NCI-H1092 treated with DMSO at 0.1 percent for 48 hours (cell line): ENCODE measurements around the gene KCNJ15.
"Not testable (repeated sequence)": the region's sequence is repeated elsewhere in the genome, so short reads cannot be mapped to it uniquely, and the experiment has no call there.

Experiments used
- DNase-seq: peaks from one replicate; lab custom pipeline; 2025; lab: John Stamatoyannopoulos, UW

KCNJ15 gene

DNA sequence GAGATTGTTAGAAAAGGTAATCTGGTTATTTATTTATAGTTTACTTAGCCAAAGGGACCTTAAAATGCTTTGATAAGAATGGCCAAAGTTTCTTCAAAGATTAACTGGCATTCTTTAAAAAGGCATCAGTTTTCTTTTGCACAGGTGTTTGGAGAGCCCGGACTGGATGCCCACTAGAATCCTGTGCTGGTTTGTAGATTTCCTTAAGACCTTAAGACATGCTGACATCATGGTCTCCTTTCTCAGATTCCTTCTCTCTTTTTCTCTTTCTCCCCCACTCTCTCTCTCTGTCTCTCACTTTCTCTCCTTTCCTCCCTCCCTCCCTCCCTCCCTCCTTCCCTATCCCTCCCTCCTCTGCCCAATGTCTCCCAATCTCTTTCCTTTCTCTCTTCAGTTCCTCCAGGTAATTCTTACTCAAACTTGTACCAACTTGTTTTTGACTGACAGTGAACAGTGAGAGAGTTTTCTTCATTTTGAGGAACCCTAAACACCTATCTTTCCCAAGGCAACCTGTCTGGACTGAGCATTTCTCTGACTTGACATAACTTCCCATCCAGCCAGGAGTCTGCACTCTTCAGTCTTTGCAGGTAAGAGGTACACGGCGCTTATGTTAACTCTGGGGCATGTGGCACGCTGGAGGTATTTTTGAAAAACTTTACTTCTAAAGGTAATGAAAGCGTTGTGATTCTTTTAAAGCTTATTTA is at the start of gene KCNJ15:
Gene KCNJ15 (plus strand): TSS at position 393 of the 704 bp plus-strand sequence. CDS start 42,271 bp downstream, outside the sequence.
- no peak for DNase-seq

GRCh38 chr21:38208118-38208517 is 48.7 kb upstream of the KCNJ15 start:
- DNase-seq: no peak

- DNase-seq: no peak
Observed at GRCh38 chr21:38211321-38211720, 45.5 kb upstream of the KCNJ15 start.

GRCh38 chr21:38212706-38213105 is 44.1 kb upstream of the KCNJ15 start:
- DNase-seq: no peak

GRCh38 chr21:38219049-38219628 is 37.7 kb upstream of the KCNJ15 start:
- peak; percentile 86 for DNase-seq

- DNase-seq: no peak
Observed at GRCh38 chr21:38220270-38220737, 36.5 kb upstream of the KCNJ15 start.

GRCh38 chr21:38221594-38221993 is 35.2 kb upstream of the KCNJ15 start:
- no peak for DNase-seq

DNA sequence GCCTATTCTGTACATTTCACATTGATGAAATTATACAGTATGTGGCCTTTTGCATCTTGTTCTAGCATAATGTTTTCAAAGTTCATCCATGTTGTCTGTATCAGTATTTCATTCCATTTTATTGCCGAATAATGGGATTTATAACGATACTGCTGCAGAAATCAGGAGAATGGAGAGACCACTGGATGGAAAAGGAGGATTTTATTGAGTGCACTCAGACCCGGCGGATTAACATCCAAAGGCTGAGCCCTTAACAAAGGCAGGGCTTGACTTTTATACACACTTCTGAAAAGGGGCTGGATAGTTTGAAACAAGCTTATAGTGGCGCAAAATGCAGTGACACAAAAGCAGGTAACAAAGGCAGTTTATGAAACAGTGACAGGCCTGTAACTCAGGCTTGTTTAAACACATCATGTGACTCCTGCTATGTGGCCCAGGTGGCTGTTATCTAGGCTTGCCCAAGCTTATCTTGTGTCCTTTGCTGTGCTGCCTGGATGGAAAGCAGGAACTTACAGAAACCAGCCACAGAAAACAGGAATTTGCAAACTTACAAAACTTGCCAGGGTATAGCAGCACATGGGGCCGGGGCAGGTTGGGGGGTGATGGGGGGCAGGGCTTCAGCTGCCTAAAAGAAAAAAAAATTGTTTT is 32.8 kb upstream of the KCNJ15 start:
- DNase-seq: no peak

GRCh38 chr21:38227401-38227800 is 29.4 kb upstream of the KCNJ15 start:
- DNase-seq: no peak

DNA sequence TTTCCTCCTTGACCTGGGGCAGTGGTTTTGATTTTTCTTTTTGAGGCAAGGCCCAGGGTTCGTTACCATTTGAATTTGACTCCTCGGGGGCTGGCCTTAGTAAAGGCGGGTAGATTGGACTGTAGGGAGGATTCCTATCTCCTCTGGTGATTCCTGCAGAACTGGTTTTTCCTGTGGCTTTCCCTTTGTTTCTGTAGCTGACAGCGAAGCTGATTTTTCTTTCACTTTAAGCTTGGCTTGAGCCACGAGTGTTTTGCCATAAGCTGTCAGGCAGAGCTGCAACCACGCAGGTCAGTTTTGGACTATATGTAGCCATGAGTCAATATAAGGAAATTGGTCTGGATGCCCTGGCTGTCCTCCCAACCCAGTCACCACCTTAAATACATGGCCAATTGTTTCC is 28.7 kb upstream of the KCNJ15 start:
- DNase-seq: no peak

- no peak for DNase-seq
Observed at GRCh38 chr21:38228537-38228936, 28.3 kb upstream of the KCNJ15 start.

- no peak for DNase-seq
Observed at GRCh38 chr21:38229260-38229877, 27.4 kb upstream of the KCNJ15 start.

GRCh38 chr21:38234395-38235142 is 22.2 kb upstream of the KCNJ15 start:
- no peak for DNase-seq

DNA sequence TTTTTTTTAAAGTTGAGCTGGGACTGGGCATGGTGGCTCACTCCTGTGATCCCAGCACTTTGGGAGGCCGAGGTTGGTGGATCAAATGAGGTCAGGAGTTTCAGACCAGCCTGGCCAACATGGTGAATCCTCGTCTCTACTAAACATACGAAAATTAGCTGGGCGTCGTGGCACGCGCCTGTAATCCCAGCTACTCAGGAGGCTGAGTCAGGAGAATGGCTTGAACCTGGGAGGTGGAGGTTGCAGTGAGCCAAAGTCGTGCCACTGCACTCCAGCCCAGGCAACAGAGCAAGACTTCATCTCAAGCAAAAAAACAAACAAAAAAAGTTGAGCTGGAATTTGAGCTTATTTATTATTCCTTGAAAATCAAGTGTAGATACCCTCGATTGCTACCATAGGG is 21.5 kb upstream of the KCNJ15 start:
- DNase-seq: not testable (repeated sequence)

DNA sequence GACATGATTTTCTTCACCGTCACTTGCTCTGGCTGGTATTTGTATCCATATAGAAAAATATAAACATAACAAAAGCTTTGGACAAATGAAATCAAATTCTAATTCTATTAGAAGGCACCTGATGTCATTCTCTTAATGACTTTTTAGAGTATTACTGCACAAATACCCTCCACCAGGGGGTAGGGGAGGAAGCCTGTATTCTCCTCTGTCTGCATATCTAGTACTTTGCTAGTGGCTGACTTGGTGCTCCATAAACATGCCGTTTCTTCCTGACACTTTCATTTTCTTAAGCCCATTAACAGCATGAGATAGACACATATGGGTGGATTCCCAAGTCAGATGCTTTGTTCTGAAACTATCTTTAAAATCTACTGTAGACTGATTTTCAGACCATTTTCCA is 20.6 kb upstream of the KCNJ15 start:
- no peak for DNase-seq

DNA sequence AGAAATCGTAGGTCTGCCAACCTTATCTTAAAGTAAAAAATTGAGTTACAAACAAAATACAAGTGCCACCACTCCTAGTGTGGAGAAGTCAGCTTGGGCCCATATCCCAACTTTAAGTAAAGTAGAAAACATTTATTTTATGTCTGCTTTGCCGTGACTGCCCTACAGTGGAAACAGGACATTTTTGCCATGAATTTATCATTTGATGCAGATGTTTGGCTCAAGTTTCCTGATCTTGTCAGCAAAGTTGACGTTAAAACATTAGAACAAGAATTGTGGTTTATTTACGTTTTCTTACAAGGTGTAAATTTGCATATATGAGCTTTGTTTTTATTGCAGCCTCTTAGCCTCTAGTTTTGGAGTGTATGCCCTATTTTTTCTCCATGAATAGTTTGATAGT is 17.1 kb upstream of the KCNJ15 start:
- no peak for DNase-seq

DNA sequence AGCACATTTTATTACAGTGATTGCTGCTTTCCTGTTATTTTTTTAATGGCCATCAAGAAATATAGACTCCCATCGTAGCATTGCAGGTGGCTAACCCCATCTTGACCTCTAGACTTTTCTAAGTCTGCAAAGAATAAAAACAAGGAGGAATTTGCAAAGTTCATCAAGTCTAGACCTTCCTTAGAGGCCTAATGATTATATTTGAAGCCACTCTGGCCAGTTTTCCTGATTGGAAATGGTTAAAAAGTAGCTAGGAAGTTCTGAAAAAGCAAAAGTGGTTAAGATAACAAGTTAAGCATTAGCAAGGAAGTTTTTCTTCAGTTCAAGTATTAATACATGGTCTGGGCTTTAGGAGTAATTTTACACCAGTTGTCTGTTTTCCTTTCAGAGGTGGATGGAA is 16.7 kb upstream of the KCNJ15 start:
- no peak for DNase-seq

GRCh38 chr21:38241029-38241740 is 15.6 kb upstream of the KCNJ15 start:
- no peak for DNase-seq

DNA sequence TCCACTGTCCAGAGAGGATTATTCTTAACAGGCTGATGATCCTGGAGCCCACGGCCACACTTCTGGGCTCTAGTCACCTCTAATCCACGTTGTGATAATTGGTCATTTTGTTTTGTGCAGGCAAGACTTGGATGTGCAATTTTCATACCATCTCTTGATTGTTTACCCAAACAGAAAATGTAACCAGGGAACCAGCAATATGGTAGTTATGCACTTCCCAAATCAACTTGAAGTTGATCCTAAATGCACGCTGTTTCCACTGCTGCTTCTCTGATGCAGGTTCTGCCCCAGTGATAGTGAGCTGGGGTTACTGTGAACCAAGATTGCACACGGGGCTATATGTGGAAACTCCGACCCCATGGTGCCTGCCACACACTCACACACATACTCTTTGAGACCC is 14.7 kb upstream of the KCNJ15 start:
- no peak for DNase-seq

DNA sequence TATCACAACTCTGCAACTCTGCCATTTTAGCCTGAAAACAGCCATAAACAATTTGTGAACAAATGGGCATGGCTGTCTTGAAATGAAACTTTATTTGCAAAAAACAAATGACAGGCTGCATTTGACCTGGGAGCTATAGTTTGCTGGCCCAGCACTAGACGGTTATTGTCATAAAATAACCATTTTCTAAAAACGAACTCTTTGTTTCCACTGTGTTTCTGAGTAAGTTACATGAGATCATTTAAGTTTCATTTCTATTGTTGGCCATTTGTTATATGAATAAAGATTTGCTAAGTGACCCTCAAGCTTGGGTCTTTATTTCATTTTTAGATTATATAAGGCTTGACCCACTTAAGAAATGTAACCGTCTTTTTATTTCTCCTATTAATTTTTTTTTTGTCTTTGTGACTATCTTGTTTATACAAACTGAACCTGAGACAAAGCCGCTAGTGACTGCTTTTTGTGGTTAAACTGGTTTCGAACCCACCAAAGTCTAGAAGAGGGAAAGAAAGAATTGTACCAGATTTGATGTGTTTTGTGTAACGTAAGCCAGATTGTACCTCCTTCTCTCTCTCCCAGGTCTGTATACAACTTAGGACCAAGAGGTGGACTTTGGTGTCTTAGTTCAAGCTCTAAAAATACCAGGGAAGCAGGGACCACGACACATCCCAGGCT is 12.9 kb upstream of the KCNJ15 start:
- DNase-seq: no peak

DNA sequence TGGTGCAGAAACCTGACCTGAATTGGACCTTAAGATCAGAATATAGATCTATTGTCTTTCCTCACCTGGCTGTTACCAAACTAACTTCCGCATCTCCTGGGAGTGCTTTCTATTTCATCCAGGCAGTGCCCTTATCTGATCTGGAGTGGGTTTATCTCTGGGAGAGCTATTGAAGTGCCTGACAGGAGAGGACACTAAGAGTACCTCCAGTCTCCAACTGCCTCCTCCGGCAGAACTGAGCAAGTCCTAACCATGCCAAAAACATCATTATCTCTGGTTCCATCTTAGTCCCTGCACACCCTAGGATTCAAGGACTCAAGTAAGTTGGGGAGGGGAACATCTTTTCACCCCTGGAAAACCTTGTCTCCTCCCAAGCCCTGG is 12.4 kb upstream of the KCNJ15 start:
- DNase-seq: no peak
